Body of pancreas (tissue), 4 donors: ENCODE results near the gene ATP8A2. TPM values are rescaled to one million over a fixed set of nuclear protein-coding genes. Genes with fewer than 3 reads are reported as not detected.
"Not testable (repeated sequence)": the region's sequence is repeated elsewhere in the genome, so short reads cannot be mapped to it uniquely, and the experiment has no call there.

Experiments used
- ATAC-seq: fragments of 150-250 bp; one replicate; pipeline ENCODE4 v1.9.1; 2016
- DNase-seq, 4 donors: peaks; one replicate each; pipeline ENCODE4 v3.0.0-alpha.2; 2019
- H3K27ac ChIP-seq, 4 donors: fragments of 200-600 bp; sonication (generic); 1 replicate in 3 of 4; 2 replicates in 1 of 4; pipeline versions ENCODE4 v1.5.1 to v1.6.1; 2016 to 2019; ENCODE audit warnings: mild to moderate bottlenecking in 1 of 4, mixed read lengths in 1 of 4, moderate library complexity in 1 of 4
- H3K27me3 ChIP-seq, 2 donors: fragments of 200-600 bp; sonication (generic); one replicate each; pipeline ENCODE4 v1.6.0; 2016; ENCODE audit warnings: mild to moderate bottlenecking in 1 of 2
- H3K36me3 ChIP-seq, 2 donors: fragments of 200-600 bp; sonication (generic); replicated peaks in 1 of 2; 2 replicates each; pipeline ENCODE4 v1.5.1; 2016; ENCODE audit warnings: low read depth in 2 of 2; ENCODE audit not compliant: insufficient read depth in 1 of 2
- H3K4me1 ChIP-seq: fragments of 200-600 bp; sonication (generic); one replicate; pipeline ENCODE4 v1.6.0; 2016
- H3K4me3 ChIP-seq, 2 donors: fragments of 200-600 bp; sonication (generic); 1 replicate in 1 of 2; 2 replicates in 1 of 2; pipeline ENCODE4 v1.5.1; 2016 to 2019
- H3K9me3 ChIP-seq, 3 donors: fragments of 200-600 bp; sonication (generic); 1 replicate in 2 of 3; 2 replicates in 1 of 3; pipeline ENCODE4 v1.5.1; 2016
- POLR2A ChIP-seq, 3 donors: fragments of 450-650 bp; IDR thresholded peaks; one replicate each; pipeline ENCODE4 v1.6.1; 2016; ENCODE audit warnings: antibody characterized with exemption in 3 of 3, mild to moderate bottlenecking in 2 of 3
- WGBS, 2 donors: methylation state at CpG; one replicate each; pipeline ENCODE4 v1.1.5; 2017; 5-methylcytosine and 5-hydroxymethylcytosine counted together
- intact Hi-C: fragments of 100-400 bp; cut with DNase I; formaldehyde crosslinking; loops from one replicate; pipeline ENCODE4 v1.15.1; 2023
- total RNA-seq, 2 donors: library from RNA; depleted of rRNA; stranded (reverse); fragments of >200 nt; gene quantifications; one replicate each; pipeline ENCODE4 v1.1.0, GENCODE V29; 2016
- TF ChIP-seq, protein P1 (sequence below), 7 experiments: fragments of 450-650 bp in 4 of 7; fragments of 200-600 bp in 3 of 7; sonication (generic) in 3 of 7; IDR thresholded peaks; one replicate each; pipeline ENCODE4 v1.5.1; 2016 to 2019; ENCODE audit warnings: antibody characterized with exemption in 7 of 7

Gene ATP8A2
- total RNA-seq, 2 donors from 2014 or later: under 0.01 TPM; not detected in 1

DNA sequence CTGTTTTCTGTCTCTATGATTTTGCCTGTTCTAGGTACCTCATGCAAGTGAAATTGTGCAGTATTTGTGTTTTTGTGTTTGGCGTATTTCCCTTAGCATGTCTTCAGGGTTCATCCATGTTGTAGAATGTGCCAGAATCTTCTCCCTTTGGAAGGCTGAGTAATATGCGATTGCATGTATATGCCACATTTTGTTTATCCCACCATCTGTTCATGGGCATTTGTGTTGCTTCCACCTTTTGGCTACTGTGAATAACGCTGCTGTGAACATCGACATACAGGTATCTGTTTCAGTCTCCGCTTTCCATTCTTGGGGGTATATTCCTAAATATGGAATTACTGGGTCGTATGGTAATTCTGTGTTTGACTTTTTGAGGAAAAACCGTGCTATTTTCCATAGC, 190.0 kb downstream of the ATP8A2 start:
- TF ChIP-seq, protein P1, sequence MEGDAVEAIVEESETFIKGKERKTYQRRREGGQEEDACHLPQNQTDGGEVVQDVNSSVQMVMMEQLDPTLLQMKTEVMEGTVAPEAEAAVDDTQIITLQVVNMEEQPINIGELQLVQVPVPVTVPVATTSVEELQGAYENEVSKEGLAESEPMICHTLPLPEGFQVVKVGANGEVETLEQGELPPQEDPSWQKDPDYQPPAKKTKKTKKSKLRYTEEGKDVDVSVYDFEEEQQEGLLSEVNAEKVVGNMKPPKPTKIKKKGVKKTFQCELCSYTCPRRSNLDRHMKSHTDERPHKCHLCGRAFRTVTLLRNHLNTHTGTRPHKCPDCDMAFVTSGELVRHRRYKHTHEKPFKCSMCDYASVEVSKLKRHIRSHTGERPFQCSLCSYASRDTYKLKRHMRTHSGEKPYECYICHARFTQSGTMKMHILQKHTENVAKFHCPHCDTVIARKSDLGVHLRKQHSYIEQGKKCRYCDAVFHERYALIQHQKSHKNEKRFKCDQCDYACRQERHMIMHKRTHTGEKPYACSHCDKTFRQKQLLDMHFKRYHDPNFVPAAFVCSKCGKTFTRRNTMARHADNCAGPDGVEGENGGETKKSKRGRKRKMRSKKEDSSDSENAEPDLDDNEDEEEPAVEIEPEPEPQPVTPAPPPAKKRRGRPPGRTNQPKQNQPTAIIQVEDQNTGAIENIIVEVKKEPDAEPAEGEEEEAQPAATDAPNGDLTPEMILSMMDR (IDR thresholded peaks at IDR 0.05): no peak
- TF ChIP-seq POLR2A (IDR thresholded peaks at IDR 0.05): no peak
- H3K9me3 ChIP-seq: no peaks in the 10 kb centered on the region
- DNase-seq (no peak), ATAC-seq (no peak)
- H3K27ac ChIP-seq: no peak overlapping the region
- intact Hi-C loops: no loop called here
- H3K4me3 ChIP-seq: no peak overlapping the region
- WGBS, 2 donors: 73% methylated on average over 7 of the region's 7 CpGs
- no peaks in the 10 kb centered on the region for H3K36me3 ChIP-seq
- H3K4me1 ChIP-seq: no peaks in the 10 kb centered on the region
- H3K27me3 ChIP-seq: no peaks in the 10 kb centered on the region

DNA sequence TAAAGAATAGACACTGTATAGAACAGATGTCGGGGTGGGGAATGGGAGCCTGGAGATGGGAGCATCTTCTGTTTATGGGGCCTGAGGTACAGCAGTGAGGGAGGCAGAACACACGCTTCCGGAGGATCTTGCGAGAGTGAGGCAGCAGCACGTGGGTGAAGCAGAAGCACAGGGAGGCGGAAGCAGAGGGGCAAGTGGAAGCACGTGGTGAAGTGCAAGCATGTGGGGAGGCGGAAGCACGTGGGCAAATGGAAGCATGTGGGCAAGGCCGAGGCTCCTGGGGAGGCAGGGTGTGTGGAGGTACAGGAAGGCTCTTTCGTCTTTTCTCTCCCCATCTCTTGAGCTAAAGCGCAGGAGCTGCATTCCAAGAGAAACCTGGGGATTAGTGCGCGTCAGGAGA, 198.4 kb downstream of the ATP8A2 start:
- 74 to 75% methylated on average over 14 of the region's 14 CpGs for WGBS, 2 donors
- Histone ChIP-seq H3K4me3 (no peak overlapping the region), H3K9me3 (no peaks in the 10 kb centered on the region), H3K27me3 (peaks cover 0 to 3% of the 10 kb centered on the region in 2 donors), H3K36me3 (no peaks in the 10 kb centered on the region), H3K27ac (no peak overlapping the region), H3K4me1 (no peaks in the 10 kb centered on the region)
- TF ChIP-seq, protein P1 (IDR thresholded peaks at IDR 0.05): no peak
- no peak for TF ChIP-seq POLR2A (IDR thresholded peaks at IDR 0.05)
- ATAC-seq: no peak
- intact Hi-C loops: loop anchor here (5.0 kb wide), 1 partner anchor 502 kb away; no protein-coding TSS in a partner anchor
- no peak for DNase-seq

DNA sequence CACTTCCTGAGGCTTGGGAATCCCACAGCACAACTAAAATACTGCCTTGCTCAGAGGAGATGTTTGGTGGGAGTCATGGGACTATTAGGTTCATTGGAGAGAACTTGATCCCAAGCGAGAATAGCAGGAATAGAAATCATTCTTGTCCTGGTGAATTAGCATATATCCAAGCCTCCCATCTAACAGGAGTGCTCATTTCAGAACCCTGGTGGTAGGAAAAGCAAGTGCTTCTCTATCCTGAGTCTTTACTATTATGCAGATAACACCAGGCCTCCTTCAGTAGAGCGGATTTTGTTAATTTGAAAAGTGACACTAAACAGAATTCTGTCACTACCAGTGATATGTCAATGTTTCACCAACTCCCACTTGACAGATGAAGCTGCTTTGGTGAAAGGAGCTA, 199.5 kb downstream of the ATP8A2 start:
- no peak for ATAC-seq
- no peak for DNase-seq
- Histone ChIP-seq H3K27ac (no peak overlapping the region), H3K27me3 (peaks cover 0 to 3% of the 10 kb centered on the region in 2 donors), H3K4me3 (no peak overlapping the region), H3K4me1 (no peaks in the 10 kb centered on the region), H3K36me3 (no peaks in the 10 kb centered on the region), H3K9me3 (no peaks in the 10 kb centered on the region)
- 72 to 75% methylated on average over 2 of the region's 2 CpGs for whole genome bisulfite sequencing, 2 donors
- TF ChIP-seq, protein P1 (IDR thresholded peaks at IDR 0.05): no peak
- no peak for TF ChIP-seq POLR2A (IDR thresholded peaks at IDR 0.05)
- intact Hi-C loops: loop anchor here (5.0 kb wide), 1 partner anchor 501 kb away; no protein-coding TSS in a partner anchor

DNA sequence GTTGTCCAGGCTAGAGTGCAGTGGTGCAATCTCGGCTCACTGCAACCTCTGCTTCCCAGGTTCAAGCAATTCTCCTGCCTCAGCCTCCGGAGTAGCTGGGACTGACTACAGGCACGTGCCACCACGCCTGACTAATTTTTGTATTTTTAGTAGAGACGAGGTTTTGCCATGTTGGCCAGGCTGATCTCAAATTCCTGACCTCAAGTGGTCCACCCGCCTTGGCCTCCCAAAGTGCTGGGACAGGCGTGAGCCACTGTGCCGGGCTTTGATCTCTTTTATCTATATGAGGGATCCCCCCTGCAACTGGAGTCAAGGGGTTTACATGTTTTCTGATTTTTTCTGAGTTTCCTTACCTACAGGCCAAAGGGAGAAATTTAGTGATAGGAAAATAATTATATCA, 200.4 kb downstream of the ATP8A2 start:
- not testable (repeated sequence) for DNase-seq, H3K27ac ChIP-seq, H3K36me3 ChIP-seq, ATAC-seq, H3K4me1 ChIP-seq, H3K4me3 ChIP-seq, H3K9me3 ChIP-seq, H3K27me3 ChIP-seq
- intact Hi-C loops: loop anchor here (5.0 kb wide), 1 partner anchor 500 kb away; no protein-coding TSS in a partner anchor
- 37 to 51% methylated on average over 8 of the region's 8 CpGs for WGBS, 2 donors

DNA sequence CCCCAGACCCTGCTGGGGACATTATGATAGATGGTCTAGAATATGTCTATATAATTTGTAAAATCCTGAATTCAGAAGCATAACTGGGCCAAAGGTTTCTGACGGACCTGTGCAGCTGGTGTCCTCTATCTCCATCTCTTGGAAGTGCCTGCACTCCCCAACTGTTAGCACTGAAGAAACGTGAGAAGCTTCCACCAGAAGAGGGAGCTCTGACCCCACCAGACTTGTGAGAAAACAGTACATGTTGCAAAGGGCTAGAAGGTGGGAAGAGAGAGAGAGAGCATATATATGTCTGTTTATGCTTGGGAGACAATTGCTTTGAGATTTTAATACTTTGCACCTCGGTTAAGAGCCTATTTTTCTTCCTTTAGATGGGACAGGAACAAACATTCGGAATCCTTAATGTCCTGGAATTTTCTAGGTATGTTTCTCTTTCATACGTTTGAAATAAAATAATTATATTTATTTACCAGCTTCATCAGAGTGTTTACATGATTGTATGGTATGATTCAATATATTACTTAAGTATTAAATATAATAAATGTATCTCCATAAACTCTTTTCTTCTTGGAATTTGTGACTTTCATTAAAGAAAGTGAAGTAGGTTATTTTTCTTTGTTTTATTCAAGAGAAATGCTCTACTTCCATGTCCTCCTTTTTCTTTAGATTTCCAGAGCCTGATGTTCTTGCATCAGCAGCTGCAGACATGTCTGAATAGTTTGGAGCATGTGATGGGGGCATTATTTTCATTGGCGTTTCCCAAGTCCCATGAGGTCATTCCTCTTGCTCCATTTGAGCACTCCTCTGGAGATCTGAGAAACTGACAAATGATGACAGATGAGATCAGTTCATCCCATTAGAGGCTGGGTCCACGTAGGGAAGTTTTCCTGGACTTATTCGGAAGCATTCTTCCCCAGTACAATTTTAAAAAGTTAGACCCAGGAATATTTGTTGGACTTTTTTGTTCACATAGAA, 202.9 kb downstream of the ATP8A2 start:
- peak; percentile 78 to 86 (median 84) for DNase-seq
- H3K27me3 ChIP-seq: peaks cover 0 to 3% of the 10 kb centered on the region in 2 donors
- no peak for TF ChIP-seq POLR2A (IDR thresholded peaks at IDR 0.05)
- TF ChIP-seq, protein P1 (IDR thresholded peaks at IDR 0.05): peak; percentile 56 to 94 (median 88)
- H3K36me3 ChIP-seq: no peaks in the 10 kb centered on the region
- no peak overlapping the region for H3K27ac ChIP-seq
- ATAC-seq: peak; percentile 88
- 11 to 12% methylated on average over 8 of the region's 8 CpGs for WGBS, 2 donors
- H3K9me3 ChIP-seq: no peaks in the 10 kb centered on the region
- intact Hi-C loops: loop anchor here (5.0 kb wide), 1 partner anchor 498 kb away; no protein-coding TSS in a partner anchor
- H3K4me1 ChIP-seq: no peaks in the 10 kb centered on the region
- no peak overlapping the region for H3K4me3 ChIP-seq
